Vagina (tissue), 2 donors: ENCODE measurements around the gene STK10.

Experiments used
- CTCF ChIP-seq, 3 experiments: fragments of 450-650 bp in 2 of 3; fragments of 200-600 bp in 1 of 3; sonication (generic) in 1 of 3; IDR thresholded peaks; one replicate each; pipeline ENCODE4 v1.5.1; 2017 to 2019; ENCODE audit warnings: antibody characterized with exemption in 3 of 3, mild to moderate bottlenecking in 2 of 3, moderate library complexity in 2 of 3
- POLR2A ChIP-seq, 2 donors: fragments of 450-650 bp; IDR thresholded peaks; one replicate each; pipeline ENCODE4 v1.6.1; 2017; ENCODE audit warnings: antibody characterized with exemption in 2 of 2, mild to moderate bottlenecking in 2 of 2, moderate library complexity in 2 of 2
- POLR2AphosphoS5 ChIP-seq, 2 donors: sonication (generic); formaldehyde crosslinking; IDR thresholded peaks; one replicate each; pipeline ENCODE4 v1.9.0; 2017; ENCODE audit warnings: antibody characterized with exemption in 2 of 2, mild to moderate bottlenecking in 2 of 2, low read depth in 1 of 2; ENCODE audit not compliant: insufficient read depth in 1 of 2

- TF ChIP-seq CTCF (IDR thresholded peaks at IDR 0.05) (no peak), POLR2A (IDR thresholded peaks at IDR 0.05) (no peak), POLR2AphosphoS5 (IDR thresholded peaks at IDR 0.05; ENCODE audit: insufficient read depth in 1 of 2, low read depth in 1 of 2) (no peak)
Measured at GRCh38 chr5:172170251-172170701, 17.7 kb downstream of the STK10 start.
